Kidney capillary endothelial cell (primary cell): ENCODE data around the gene LY86.

Experiments
- DNase-seq: peaks from one replicate; pipeline ENCODE4 v3.0.0-alpha.2; 2018; ENCODE audit warnings: low spot score

The LY86 gene

GRCh38 chr6:6623553-6623952 lies 35.0 kb downstream of the LY86 start:
- DNase-seq = no peak

DNA sequence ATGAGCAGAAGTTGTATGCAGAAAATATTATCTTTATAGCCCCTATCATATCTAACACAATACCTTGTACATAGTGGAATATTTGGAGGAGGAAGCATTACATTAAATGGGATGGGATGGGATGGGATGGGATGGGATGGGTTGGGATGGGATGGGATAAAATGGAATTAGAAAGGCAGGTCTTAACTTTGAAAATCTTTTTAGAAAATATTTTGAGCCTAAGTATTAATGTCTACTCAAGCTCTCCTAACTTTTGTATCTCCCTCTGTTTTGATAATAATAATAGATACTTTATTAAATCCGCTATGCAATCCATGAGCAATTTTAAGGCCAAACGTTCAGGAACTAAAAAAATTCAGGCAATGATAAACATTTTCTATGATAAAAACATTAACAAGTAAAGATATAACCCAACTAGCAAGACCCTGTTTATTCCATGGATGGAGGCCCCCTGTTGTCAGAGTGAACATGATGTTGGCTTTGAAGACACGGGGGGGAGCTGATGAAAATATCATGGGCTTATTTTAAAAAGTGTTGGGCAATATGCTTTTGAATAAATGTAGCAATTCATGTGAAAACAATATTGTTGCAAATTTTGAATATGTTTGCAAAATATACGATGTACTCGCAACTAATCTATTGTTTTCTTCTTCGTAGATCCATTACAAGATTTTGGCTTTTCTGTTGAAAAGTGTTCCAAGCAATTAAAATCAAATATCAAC lies 35.9 kb downstream of the LY86 start:
- DNase-seq = no peak

DNA sequence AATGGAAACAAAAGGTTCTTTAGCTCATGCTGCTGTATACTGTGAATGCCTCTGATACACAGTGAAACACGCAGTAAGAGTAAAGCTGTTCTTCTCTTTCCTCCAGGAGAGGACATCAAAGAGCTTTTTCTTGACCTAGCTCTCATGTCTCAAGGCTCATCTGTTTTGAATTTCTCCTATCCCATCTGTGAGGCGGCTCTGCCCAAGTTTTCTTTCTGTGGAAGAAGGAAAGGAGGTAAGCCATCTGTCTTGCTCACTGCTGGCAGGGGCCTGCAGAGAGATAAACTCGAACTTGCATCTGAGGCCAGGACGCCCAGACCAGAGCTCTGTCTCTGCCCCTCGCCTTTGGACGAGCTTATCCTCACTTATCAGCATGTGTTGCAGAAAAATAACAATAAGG lies 37.7 kb downstream of the LY86 start:
- no peak for DNase-seq

DNA sequence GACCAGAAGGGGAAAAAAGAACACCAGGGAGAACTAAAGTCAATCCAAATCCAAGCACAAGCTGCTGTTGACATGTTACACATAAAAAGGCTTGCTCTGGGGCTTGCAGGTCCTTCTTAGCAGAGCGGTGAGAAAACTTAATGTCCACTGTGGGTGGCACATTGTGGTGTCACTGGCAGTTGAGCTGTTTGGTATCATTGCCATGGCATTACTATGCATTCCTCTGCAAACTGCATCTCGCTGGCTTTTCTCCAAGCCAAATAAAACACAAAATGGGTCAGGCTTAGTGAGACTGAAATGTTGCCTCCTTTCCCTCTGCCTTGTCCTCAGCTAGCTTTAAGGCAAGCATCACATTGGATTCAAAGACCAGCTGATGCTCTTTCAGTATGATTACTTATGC lies 40.9 kb downstream of the LY86 start:
- DNase-seq = no peak

- DNase-seq = no peak
Observed at GRCh38 chr6:6631053-6631452, 42.5 kb downstream of the LY86 start.

- no peak for DNase-seq
Observed at GRCh38 chr6:6631534-6632276, 43.2 kb downstream of the LY86 start.

DNA sequence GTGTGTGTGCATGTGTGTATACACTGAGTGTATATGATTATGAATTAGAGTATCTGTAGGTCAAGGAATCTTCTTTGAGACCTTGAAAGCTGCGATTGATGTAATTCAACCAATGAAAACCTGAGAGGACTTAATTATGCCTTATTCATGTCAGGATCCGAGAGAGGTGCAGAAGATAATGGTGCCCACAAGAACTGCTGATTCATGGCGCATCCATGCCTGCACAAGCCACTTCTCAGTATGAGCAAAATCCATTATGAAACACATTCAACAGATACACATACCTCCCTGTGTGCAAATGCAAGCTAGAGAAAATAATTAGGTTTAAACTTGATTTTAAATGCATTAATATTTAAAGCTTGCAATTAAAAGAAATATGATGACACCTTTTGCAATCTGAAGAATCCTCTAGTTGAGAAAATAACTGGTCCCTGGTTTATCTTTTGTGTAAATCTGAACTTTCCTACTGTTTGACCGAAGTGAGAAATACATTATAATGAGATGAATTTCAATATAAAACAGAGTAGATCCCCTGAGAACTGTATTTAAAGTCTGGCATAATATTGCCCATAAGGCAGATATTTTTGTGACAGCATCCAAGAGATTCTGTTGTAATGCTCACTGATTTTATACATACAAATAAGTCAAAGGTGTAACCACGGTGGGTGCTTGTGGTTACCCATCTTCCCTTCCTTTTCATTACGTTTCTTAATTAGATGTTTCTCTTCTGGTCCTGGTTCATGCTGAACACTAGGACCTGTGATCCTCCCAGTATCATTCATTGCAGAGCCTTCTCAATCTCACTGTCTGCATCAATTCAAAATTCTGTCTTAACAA lies 45.6 kb downstream of the LY86 start:
- DNase-seq = no peak

DNA sequence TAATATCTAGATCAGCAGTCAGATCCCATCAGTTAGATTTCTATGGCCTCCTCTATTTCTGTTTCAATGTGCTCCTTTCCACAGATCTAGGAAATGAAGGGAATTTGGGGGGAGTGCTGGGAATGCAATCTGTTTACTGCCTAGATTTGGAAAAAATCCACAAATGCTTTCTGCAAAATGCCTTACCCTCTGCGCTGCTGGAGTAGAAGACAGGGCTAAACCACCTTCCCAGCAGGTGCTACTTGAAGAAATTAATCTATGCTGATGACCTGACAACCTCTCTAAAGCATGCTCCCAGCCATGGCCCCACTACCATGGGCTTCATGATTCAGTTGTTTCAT lies 46.2 kb downstream of the LY86 start:
- no peak for DNase-seq

GRCh38 chr6:6635291-6635690 lies 46.8 kb downstream of the LY86 start:
- DNase-seq = no peak

- no peak for DNase-seq
Observed at GRCh38 chr6:6635869-6636268, 47.3 kb downstream of the LY86 start.

DNA sequence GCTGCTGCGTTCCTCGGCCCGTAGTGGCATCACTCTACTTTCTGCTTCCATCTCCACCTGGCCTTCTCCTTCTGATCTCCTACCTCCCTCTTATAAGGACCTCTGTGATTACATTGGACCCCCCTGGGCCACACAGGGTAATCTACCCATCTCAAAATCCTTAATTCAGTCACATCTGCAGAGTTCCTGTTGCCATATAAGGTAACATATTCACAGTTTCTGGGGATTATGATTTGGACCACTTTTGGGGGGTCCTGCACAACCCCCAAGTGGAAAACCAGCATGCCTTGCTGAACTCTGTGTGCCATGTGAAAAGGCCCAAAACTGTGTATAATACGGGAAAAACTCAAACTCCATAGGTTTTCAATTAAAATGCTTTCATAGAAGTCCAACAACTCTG lies 51.1 kb downstream of the LY86 start:
- DNase-seq = no peak

GRCh38 chr6:6640926-6641325 lies 52.4 kb downstream of the LY86 start:
- DNase-seq = no peak

- no peak for DNase-seq
Observed at GRCh38 chr6:6643398-6643797, 54.9 kb downstream of the LY86 start.

GRCh38 chr6:6645261-6645917 lies 56.9 kb downstream of the LY86 start:
- no peak for DNase-seq

- DNase-seq = no peak
Observed at GRCh38 chr6:6646384-6646783, 57.9 kb downstream of the LY86 start.

DNA sequence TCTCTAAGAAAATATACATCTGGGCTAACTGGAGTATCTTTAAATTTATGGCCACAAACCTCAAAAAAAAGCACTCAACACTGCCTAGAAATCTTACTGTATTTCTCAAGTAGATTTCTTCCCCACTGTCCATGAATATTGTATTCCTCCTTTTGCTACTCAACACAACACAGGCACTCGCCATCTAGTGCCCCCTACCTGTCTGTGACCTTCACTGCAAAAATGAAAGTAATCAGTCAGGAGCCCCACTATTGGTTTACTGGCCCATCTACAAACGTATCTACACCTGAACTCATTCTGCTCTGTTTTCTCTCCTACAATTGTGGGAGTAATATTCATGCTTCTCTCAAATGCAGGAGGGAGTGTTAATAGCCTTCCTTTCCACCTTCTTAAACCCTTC lies 58.3 kb downstream of the LY86 start:
- no peak for DNase-seq

GRCh38 chr6:6648692-6649343 lies 60.3 kb downstream of the LY86 start:
- no peak for DNase-seq

GRCh38 chr6:6649824-6650349 lies 61.4 kb downstream of the LY86 start:
- no peak for DNase-seq

- no peak for DNase-seq
Observed at GRCh38 chr6:6650839-6651238, 62.3 kb downstream of the LY86 start.

DNA sequence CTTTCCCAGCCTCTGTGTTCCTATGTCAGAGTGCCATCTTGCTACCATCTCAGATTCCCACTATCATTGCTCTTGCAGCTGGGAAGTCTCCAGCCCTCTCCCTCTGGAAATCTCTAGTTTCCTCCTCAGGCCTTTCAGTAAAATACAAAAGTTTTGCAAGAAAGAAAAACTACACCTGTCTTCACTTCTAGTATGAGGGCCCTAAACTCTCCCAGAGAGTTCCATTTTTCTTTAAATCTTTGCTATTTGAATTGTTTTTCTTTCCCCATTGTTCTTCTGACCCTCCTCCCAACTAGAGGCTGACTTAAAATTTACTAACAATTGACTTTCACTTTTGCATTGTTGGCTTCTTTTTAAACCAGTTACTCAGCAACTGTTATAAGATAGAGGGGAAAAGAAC lies 62.8 kb downstream of the LY86 start:
- no peak for DNase-seq

DNA sequence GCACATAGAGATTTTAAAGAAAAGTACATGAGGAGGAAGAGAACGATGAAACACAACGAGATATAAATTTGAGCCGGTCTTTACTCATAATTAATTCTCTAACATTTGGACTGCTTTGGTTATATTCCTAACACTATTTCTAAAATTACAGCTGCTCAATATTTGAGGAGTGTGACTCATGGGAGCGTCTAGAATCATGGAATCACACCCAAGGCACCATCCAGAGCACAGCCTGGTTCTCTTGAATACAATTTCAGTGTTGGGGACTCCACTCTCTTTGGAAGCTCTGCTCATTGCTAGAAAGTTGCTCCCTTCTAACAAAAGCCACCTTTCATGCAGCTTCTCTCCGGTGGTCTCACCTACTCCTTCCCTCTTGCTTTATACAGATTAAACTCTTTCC lies 64.4 kb downstream of the LY86 start:
- no peak for DNase-seq
